Body of pancreas (tissue), 4 donors: ENCODE measurements around the gene LTV1.

ENCODE experiments used
- POLR2A ChIP-seq, 3 donors: fragments of 450-650 bp; IDR thresholded peaks; one replicate each; pipeline ENCODE4 v1.6.1; 2016; ENCODE audit warnings: antibody characterized with exemption in 3 of 3, mild to moderate bottlenecking in 2 of 3
- TF ChIP-seq, protein P1 (sequence below), 7 experiments: fragments of 450-650 bp in 4 of 7; fragments of 200-600 bp in 3 of 7; sonication (generic) in 3 of 7; IDR thresholded peaks; one replicate each; pipeline ENCODE4 v1.5.1; 2016 to 2019; ENCODE audit warnings: antibody characterized with exemption in 7 of 7

DNA sequence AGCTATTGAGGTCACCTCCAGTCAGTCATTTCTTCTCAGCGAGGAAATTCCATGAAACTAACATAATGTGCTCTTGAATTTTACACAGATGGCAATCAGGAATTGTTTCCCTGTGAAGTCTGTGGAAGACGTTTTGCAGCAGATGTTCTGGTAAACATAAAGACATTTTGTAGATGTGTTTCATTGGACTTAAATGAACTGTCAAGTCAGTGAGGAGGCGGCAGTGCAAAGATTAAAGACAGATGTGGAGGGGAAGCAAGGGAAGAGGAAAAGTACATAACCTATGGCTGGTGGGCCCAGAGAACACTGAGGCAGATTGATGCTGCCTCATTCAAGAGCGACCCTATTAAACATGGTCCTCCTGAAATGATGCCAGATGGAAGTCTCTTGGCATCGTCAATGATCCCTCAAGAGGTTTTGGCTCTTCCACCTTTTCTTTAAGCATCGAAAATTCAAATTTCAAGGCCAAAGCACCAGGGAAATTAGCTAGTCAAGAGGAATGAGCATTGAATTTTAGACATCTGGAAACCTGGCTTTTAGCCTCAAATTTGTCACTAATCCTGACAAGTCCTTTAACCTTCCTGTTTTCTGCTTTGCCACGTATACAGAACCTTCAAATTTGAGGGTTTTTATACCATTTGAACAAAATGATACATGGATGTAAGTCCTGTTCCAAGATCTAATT lies 41.2 kb downstream of the LTV1 start:
- TF ChIP-seq, protein P1, sequence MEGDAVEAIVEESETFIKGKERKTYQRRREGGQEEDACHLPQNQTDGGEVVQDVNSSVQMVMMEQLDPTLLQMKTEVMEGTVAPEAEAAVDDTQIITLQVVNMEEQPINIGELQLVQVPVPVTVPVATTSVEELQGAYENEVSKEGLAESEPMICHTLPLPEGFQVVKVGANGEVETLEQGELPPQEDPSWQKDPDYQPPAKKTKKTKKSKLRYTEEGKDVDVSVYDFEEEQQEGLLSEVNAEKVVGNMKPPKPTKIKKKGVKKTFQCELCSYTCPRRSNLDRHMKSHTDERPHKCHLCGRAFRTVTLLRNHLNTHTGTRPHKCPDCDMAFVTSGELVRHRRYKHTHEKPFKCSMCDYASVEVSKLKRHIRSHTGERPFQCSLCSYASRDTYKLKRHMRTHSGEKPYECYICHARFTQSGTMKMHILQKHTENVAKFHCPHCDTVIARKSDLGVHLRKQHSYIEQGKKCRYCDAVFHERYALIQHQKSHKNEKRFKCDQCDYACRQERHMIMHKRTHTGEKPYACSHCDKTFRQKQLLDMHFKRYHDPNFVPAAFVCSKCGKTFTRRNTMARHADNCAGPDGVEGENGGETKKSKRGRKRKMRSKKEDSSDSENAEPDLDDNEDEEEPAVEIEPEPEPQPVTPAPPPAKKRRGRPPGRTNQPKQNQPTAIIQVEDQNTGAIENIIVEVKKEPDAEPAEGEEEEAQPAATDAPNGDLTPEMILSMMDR (IDR thresholded peaks at IDR 0.05): no peak
- TF ChIP-seq POLR2A (IDR thresholded peaks at IDR 0.05): no peak
